Gastrocnemius medialis (tissue), 4 donors: ENCODE measurements around the gene PACSIN2.

Experiments
- POLR2A ChIP-seq, 2 donors: fragments of 450-650 bp; IDR thresholded peaks; one replicate each; pipeline ENCODE4 v1.6.1; 2017; ENCODE audit warnings: antibody characterized with exemption in 2 of 2, mild to moderate bottlenecking in 2 of 2, moderate library complexity in 2 of 2
- TF ChIP-seq, protein P1 (sequence below), 5 experiments: fragments of 450-650 bp in 3 of 5; fragments of 200-600 bp in 2 of 5; sonication (generic) in 2 of 5; IDR thresholded peaks in 4 of 5; conservative IDR thresholded peaks in 1 of 5; 1 replicate in 4 of 5; 2 replicates in 1 of 5; pipeline ENCODE4 v1.5.1; 2016 to 2019; ENCODE audit warnings: antibody characterized with exemption in 5 of 5, mild to moderate bottlenecking in 3 of 5, moderate library complexity in 3 of 5

DNA sequence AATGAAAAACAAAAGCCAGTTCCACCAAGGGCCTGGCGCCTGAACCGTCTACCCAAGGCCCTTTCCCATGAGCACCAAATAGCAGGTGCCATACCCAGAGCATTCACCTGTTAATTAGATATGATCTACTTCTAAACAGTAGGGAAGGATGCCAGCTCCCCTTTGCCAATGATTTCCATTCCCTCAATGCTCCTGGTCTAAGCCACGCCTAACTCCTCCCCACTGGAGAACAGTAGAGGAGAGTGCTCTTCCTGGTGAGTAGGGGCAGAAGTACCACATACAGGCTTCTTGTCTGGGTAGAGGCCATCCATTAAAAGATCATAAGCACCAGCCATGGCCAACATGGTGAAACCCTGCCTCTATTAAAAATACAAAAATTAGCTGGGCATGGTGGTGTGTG lies 40.7 kb downstream of the PACSIN2 start:
- TF ChIP-seq, protein P1, sequence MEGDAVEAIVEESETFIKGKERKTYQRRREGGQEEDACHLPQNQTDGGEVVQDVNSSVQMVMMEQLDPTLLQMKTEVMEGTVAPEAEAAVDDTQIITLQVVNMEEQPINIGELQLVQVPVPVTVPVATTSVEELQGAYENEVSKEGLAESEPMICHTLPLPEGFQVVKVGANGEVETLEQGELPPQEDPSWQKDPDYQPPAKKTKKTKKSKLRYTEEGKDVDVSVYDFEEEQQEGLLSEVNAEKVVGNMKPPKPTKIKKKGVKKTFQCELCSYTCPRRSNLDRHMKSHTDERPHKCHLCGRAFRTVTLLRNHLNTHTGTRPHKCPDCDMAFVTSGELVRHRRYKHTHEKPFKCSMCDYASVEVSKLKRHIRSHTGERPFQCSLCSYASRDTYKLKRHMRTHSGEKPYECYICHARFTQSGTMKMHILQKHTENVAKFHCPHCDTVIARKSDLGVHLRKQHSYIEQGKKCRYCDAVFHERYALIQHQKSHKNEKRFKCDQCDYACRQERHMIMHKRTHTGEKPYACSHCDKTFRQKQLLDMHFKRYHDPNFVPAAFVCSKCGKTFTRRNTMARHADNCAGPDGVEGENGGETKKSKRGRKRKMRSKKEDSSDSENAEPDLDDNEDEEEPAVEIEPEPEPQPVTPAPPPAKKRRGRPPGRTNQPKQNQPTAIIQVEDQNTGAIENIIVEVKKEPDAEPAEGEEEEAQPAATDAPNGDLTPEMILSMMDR (IDR thresholded peaks at IDR 0.05 in 4 of 5, conservative IDR thresholded peaks at IDR 0.05 in 1 of 5), result no peak
- no peak for TF ChIP-seq POLR2A (IDR thresholded peaks at IDR 0.05)
